Progenitor cell of endocrine pancreas (in vitro differentiated cells): Measurements from ENCODE around the gene CUL5. TPM values are rescaled to one million over a fixed set of nuclear protein-coding genes. Genes with fewer than 3 reads are reported as not detected.
"Not testable (repeated sequence)": the region's sequence is repeated elsewhere in the genome, so short reads cannot be mapped to it uniquely, and the experiment has no call there.

Experiments
- DNase-seq: peaks from one replicate; pipeline ENCODE4 v3.0.0; 2021; ENCODE audit warnings: low spot score; ENCODE audit not compliant: unreplicated experiment
- H3K27ac Mint-ChIP-seq: 2 replicates; pipeline ENCODE4 v1.8.0; 2021; ENCODE audit warnings: mild to moderate bottlenecking, moderate library complexity, mixed read lengths
- H3K27me3 Mint-ChIP-seq: 2 replicates; pipeline ENCODE4 v1.8.0; 2021; ENCODE audit warnings: mixed read lengths
- H3K36me3 Mint-ChIP-seq: 2 replicates; pipeline ENCODE4 v1.8.0; 2022; ENCODE audit warnings: mixed read lengths; ENCODE audit not compliant: insufficient read depth
- H3K4me1 Mint-ChIP-seq: 2 replicates; pipeline ENCODE4 v1.8.0; 2021; ENCODE audit warnings: low read depth, mixed read lengths
- H3K4me3 Mint-ChIP-seq: 2 replicates; pipeline ENCODE4 v1.8.0; 2021; ENCODE audit warnings: low read depth, mild to moderate bottlenecking, moderate library complexity, mixed read lengths
- H3K9me3 Mint-ChIP-seq: 2 replicates; pipeline ENCODE4 v1.8.0; 2021; ENCODE audit warnings: low read depth, mixed read lengths
- total RNA-seq: library from RNA; stranded (reverse); gene quantifications from 2 replicates; pipeline ENCODE4 v1.2.1, GENCODE V29; 2021
- TF ChIP-seq, protein P1 (sequence below): fragments of 200-600 bp; sonication (generic); IDR thresholded peaks from one replicate; pipeline ENCODE4 v1.5.0; 2021; ENCODE audit warnings: antibody characterized with exemption, mild to moderate bottlenecking; ENCODE audit not compliant: unreplicated experiment

The CUL5 gene
- total RNA-seq, 1 donor from 2014 or later, result 37.9 TPM

DNA sequence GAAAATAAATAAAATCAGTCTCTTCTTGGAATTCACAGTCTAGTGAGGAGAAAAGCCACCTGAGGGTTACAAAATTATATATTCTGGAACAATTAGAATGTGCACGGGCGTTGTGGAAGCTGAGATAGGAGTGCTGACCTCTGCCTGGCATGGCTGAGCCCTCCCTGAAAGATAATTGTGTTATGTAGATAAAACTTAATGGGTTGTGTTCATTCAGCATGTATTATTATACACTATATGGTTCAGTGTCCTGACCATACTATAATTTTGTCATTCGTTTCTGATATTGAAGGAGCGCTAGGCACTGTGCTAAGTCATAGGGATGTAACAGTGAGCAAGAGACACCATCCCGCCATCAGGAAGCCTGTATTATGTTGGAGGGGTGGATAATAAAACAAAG is 116.4 kb downstream of the CUL5 start:
- Mint-ChIP-seq H3K4me3 (no peak overlapping the region), H3K4me1 (peaks cover 9% of the 10 kb centered on the region), H3K36me3 (peaks cover 7% of the 10 kb centered on the region), H3K9me3 (no peaks in the 10 kb centered on the region), H3K27ac (no peak overlapping the region), H3K27me3 (no peaks in the 10 kb centered on the region)
- no peak for DNase-seq
- TF ChIP-seq, protein P1, sequence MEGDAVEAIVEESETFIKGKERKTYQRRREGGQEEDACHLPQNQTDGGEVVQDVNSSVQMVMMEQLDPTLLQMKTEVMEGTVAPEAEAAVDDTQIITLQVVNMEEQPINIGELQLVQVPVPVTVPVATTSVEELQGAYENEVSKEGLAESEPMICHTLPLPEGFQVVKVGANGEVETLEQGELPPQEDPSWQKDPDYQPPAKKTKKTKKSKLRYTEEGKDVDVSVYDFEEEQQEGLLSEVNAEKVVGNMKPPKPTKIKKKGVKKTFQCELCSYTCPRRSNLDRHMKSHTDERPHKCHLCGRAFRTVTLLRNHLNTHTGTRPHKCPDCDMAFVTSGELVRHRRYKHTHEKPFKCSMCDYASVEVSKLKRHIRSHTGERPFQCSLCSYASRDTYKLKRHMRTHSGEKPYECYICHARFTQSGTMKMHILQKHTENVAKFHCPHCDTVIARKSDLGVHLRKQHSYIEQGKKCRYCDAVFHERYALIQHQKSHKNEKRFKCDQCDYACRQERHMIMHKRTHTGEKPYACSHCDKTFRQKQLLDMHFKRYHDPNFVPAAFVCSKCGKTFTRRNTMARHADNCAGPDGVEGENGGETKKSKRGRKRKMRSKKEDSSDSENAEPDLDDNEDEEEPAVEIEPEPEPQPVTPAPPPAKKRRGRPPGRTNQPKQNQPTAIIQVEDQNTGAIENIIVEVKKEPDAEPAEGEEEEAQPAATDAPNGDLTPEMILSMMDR, result no peak

- H3K36me3 Mint-ChIP-seq, result peaks cover 8% of the 10 kb centered on the region
- no peak for DNase-seq
- no peaks in the 10 kb centered on the region for H3K27me3 Mint-ChIP-seq
- H3K27ac Mint-ChIP-seq, result no peak overlapping the region
- H3K4me1 Mint-ChIP-seq, result no peaks in the 10 kb centered on the region
- TF ChIP-seq, protein P1, result no peak
- H3K9me3 Mint-ChIP-seq, result no peaks in the 10 kb centered on the region
- H3K4me3 Mint-ChIP-seq, result no peak overlapping the region
These were observed 120.1 kb downstream of the CUL5 start for GRCh38 chr11:108128772-108129171.

DNA sequence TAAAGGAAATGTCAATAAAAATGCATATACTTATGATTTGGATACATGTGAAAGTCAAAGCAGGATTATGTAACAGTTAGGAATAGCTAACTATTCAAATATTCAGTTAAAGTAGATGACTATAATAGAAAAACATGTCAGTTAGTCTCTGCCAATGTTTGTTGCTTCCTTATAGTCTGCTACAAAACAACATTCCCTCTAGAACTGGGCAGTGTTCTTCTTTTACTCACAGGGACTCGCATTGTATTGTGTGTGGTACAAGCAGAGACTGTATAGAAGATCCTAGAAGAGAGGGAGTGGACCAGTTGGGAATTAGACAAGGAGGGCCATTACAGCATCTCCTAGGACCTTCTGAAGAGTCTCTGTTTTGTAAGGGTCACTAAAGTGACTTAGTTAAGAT is 123.3 kb downstream of the CUL5 start:
- H3K27me3 Mint-ChIP-seq, result no peaks in the 10 kb centered on the region
- no peak overlapping the region for H3K27ac Mint-ChIP-seq
- TF ChIP-seq, protein P1, result no peak
- no peaks in the 10 kb centered on the region for H3K4me1 Mint-ChIP-seq
- no peak for DNase-seq
- H3K9me3 Mint-ChIP-seq, result no peaks in the 10 kb centered on the region
- peaks cover 11% of the 10 kb centered on the region for H3K36me3 Mint-ChIP-seq
- no peak overlapping the region for H3K4me3 Mint-ChIP-seq

GRCh38 chr11:108132993-108133538 is 124.4 kb downstream of the CUL5 start:
- not testable (repeated sequence) for DNase-seq, H3K27me3 Mint-ChIP-seq, H3K4me3 Mint-ChIP-seq, H3K9me3 Mint-ChIP-seq, H3K4me1 Mint-ChIP-seq, H3K27ac Mint-ChIP-seq
- H3K36me3 Mint-ChIP-seq, result peaks cover 14% of the 10 kb centered on the region

DNA sequence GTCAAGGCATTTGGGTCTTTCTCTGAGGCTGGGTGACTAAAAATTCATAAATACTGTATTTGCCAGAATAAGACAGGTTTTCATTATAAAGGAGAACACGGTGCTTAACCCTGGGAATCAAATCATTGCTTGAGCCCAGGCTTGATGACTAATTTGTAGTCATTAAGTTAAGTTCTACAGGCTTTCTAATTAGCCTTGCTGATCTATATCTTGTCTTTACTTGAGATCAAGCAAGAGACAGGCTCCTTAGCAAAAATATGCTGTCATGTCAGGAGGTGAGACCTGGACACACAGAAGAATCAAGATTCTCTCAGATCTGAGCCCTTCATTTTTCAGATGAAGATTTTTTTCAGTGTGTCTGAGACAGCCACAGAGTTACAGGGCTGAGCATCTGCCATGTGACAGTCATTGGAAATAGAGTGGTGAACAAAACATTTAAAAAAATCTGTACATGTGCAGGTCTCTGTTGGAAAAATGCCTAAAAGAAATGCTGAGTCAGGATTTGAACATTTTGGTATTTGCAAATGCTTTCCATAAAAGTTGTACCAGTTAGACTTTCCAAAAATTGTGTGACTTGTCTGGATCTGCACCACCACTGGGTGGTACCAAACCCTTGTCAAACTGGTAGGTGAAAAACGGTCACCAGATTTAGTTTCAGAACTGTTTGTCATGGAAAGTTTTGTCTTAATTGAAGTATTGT is 127.3 kb downstream of the CUL5 start:
- Mint-ChIP-seq H3K4me1 (no peaks in the 10 kb centered on the region), H3K36me3 (peaks cover 15% of the 10 kb centered on the region), H3K4me3 (no peak overlapping the region), H3K27ac (no peak overlapping the region), H3K9me3 (no peaks in the 10 kb centered on the region), H3K27me3 (no peaks in the 10 kb centered on the region)
- DNase-seq, result no peak
- TF ChIP-seq, protein P1, result peak; percentile 25

- H3K27ac Mint-ChIP-seq, result no peak overlapping the region
- H3K9me3 Mint-ChIP-seq, result no peaks in the 10 kb centered on the region
- H3K4me1 Mint-ChIP-seq, result no peaks in the 10 kb centered on the region
- H3K36me3 Mint-ChIP-seq, result peaks cover 16% of the 10 kb centered on the region
- H3K4me3 Mint-ChIP-seq, result no peak overlapping the region
- TF ChIP-seq, protein P1, result no peak
- DNase-seq, result no peak
- no peaks in the 10 kb centered on the region for H3K27me3 Mint-ChIP-seq
These were observed 128.5 kb downstream of the CUL5 start for GRCh38 chr11:108137212-108137611.
